MG63 (cell line): ENCODE results near the gene PPIL1. TPM values are rescaled to one million over a fixed set of nuclear protein-coding genes. Genes with fewer than 3 reads are reported as not detected.
"Not testable (repeated sequence)": the region's sequence is repeated elsewhere in the genome, so short reads cannot be mapped to it uniquely, and the experiment has no call there.

Experiments used
- DNase-seq: peaks from one replicate; pipeline ENCODE4 v3.0.0-alpha.2; 2020
- H3K27me3 ChIP-seq: fragments of 250-450 bp; sonication (Bioruptor Pico); 2 replicates; pipeline ENCODE4 v1.5.1; 2020; ENCODE audit warnings: mild to moderate bottlenecking, moderate library complexity
- H3K36me3 ChIP-seq: fragments of 250-450 bp; sonication (Bioruptor Pico); 2 replicates; pipeline ENCODE4 v1.5.1; 2020; ENCODE audit warnings: mild to moderate bottlenecking, moderate library complexity
- H3K4me3 ChIP-seq: fragments of 250-450 bp; sonication (Bioruptor Pico); 2 replicates; pipeline ENCODE4 v1.5.1; 2020; ENCODE audit warnings: mild to moderate bottlenecking, moderate library complexity
- H3K9me3 ChIP-seq: fragments of 250-450 bp; sonication (Bioruptor Pico); 2 replicates; pipeline ENCODE4 v1.5.1; 2020; ENCODE audit warnings: mild to moderate bottlenecking, moderate library complexity
- total RNA-seq: library from RNA; depleted of rRNA; stranded (reverse); fragments of >200 nt; shearing (Covaris generic); gene quantifications from 2 replicates; pipeline ENCODE4 v1.2.3, GENCODE V29; 2014; ENCODE audit warnings: low replicate concordance

PPIL1 gene
- total RNA-seq, 1 experiment from 2014 or later, result 52.9 TPM

DNA sequence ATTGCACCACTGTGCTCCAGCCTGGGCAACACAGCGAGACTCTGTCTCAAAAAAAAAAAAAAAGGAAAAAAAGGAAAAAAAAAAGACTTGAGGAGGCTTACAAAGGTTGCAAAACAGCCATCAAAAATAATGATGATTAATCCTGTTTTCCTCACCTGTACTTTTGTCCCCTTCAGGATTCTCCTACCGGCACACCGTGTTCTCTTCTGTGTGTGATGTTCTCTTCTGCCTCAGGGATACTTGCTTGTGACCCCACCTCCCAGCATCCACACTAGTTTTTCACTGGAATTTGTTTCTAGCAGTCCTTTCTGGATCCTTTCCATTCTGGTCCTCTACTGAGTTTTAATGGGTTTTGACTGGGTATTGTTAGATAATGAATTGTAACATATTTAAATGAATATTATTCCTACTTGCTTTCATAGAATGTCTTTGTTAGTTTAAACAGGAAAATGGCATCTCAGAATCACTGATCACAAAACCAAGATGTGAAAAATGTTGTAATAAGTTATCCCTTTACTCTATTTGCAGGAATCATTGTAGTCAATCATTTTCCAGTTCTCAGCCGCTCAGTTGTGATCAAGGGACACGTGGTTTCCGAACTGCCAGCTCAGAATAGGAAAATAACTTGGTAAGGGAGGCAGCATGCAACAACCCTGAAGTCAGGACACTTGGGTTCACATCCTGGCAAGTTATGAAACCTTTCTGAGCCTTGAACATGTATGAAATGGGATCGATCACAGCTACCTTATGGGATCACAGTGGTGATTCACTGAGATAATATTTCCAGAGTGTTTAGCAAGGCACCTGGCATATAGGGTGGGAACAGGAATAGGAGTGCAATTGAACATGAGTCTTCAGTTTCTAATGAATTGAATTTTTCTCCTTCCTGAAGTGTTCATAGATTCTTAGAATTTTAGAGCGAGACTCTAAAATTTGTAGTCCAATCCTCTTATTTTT is 19.7 kb upstream of the PPIL1 start:
- Histone ChIP-seq H3K9me3 (no peaks in the 10 kb centered on the region), H3K27me3 (no peaks in the 10 kb centered on the region), H3K4me3 (no peak overlapping the region), H3K36me3 (peaks cover 9% of the 10 kb centered on the region)
- DNase-seq, result no peak

DNA sequence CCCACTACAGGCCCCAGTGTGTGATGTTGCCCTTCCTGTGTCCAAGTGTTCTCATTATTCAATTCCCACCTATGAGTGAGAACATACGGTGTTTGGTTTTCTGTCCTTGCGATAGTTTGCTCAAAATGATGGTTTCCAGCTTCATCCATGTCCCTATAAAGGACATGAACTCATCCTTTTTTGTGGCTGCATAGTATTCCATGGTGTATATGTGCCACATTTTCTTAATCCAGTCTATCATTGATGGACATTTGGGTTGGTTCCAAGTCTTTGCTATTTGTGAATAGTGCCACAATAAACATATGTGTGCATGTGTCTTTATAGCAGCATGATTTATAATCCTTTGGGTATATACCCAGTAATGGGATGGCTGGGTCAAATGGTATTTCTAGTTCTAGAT is 16.6 kb upstream of the PPIL1 start:
- not testable (repeated sequence) for H3K27me3 ChIP-seq, H3K4me3 ChIP-seq, H3K9me3 ChIP-seq, DNase-seq, H3K36me3 ChIP-seq

DNA sequence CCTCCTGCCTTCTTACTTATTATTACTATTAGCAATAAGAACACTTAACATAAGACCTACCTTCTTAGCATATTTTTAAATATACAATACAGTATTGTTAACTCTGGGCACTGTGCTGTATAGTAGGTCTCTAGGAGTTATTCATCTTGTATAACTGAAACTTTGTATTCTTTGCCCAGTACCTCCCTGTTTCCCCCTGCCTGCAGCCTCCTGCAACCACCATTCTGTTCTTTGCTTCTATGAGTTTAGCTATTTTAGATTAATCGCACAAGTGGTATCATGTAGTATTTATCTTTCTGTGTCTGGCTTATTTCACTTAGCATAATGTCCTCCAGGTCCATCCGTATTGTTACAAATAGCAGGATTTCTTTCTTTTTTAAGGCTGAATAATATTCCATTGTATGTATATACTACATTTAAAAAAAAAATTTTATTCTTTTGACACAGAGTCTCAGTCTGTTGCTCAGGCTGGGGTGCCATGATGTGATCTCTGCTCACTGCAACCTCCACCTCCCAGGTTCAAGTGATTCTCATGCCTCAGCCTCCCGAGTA is 15.6 kb upstream of the PPIL1 start:
- no peaks in the 10 kb centered on the region for H3K27me3 ChIP-seq
- no peak for DNase-seq
- H3K9me3 ChIP-seq, result no peaks in the 10 kb centered on the region
- peaks cover 4% of the 10 kb centered on the region for H3K36me3 ChIP-seq
- no peak overlapping the region for H3K4me3 ChIP-seq

DNA sequence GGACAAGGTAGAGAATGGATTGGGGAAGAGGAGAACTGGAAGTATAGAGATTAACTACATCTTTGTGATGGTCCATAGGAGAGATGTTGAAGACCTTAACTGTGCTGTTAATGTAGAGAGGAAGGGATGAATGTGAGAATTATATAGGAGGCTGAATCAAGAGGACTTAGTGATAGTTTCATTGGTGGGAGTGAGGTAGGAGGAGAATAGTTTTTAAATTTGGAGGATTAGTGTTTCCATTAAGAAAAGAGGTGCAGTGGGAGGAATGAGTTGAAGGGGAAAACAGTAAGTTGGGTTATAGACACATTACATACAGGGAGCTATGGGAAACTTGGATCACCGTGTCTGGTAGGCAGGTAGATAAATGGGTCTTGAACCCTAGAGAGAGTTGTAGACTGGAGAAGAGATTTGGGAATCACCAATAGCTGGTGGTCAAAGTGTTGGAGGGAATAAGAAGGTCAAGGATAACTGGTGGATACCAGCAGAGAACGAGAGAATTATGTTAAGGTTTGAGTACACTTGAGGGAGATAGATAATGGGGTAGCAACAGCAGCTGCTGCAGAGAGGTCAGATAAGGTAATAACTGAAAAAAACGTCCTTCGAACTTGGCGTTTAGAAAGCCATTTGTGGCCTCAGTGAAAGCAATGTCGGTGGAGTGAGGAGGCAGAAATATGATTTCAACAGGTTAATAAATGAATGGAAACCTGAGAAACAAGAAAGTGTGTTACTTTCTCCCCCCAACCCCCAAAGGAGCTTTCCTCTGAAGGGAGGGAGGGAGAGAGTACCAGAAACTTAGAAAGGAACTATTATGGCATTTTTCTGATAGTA is 14.3 kb upstream of the PPIL1 start:
- H3K27me3 ChIP-seq, result no peaks in the 10 kb centered on the region
- H3K36me3 ChIP-seq, result peaks cover 4% of the 10 kb centered on the region
- DNase-seq, result no peak
- no peaks in the 10 kb centered on the region for H3K9me3 ChIP-seq
- H3K4me3 ChIP-seq, result no peak overlapping the region

DNA sequence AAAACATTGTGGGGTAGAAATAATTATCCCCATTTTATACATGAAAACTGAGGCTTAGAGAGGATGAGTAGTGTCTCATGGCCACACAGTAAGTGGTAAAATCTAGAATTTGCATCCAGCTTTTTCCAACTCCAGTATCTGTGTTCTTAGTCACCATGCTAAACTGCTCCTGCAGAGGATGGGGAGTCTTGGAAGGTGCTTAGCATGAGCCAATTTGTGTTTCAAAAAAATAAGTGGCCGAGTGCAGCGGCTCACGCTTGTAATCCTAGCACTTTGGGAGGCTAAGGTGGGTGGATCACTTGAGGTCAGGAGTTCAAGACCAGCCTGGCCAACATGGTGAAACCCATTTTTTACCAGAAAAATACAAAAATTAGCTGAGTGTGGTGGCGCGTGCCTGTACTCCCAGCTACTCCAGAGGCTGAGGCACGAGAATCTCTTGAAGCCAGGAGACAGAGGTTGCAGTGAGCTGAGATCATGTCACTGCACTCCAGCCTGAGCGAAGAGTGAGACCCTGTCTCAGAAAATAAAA is 13.6 kb upstream of the PPIL1 start:
- H3K36me3 ChIP-seq, result no peaks in the 10 kb centered on the region; the same call in 1 of the 2 replicates
- no peaks in the 10 kb centered on the region for H3K9me3 ChIP-seq
- H3K27me3 ChIP-seq, result no peaks in the 10 kb centered on the region
- no peak for DNase-seq
- no peak overlapping the region for H3K4me3 ChIP-seq

DNA sequence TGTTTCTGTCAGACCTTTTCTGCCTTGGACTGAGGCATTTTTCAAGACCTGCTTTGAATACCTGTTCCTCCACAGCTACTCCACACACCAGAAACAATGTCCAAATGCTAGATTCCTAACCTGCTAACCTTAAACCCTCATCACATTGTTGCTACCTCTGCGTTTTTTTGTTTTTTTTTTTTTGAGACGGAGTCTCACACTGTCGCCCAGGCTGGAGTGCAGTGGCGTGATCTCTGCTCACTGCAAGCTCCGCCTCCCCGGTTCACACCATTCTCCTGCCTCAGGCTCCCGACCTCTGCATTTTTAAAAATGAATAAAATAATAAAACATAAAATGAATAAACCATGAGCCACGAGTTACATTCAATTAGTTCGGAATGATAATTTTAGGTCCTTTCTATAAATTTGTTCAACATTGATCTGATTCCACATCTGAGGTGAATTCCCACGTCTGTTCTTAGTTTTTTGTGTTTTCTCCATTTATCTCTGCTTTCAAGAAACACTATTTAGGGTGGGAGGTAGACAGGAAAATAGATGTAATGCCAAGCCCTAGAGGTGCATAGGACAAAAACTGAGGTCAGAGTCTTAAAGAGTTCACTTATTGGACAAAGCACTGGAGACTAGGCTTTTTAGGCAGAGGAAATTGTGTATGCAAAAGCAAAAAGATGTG is 12.5 kb upstream of the PPIL1 start:
- no peaks in the 10 kb centered on the region for H3K9me3 ChIP-seq
- H3K27me3 ChIP-seq, result no peaks in the 10 kb centered on the region
- peak overlapping the region; percentile 71 for H3K4me3 ChIP-seq
- no peak for DNase-seq
- H3K36me3 ChIP-seq, result no peaks in the 10 kb centered on the region; the same call in 1 of the 2 replicates

DNA sequence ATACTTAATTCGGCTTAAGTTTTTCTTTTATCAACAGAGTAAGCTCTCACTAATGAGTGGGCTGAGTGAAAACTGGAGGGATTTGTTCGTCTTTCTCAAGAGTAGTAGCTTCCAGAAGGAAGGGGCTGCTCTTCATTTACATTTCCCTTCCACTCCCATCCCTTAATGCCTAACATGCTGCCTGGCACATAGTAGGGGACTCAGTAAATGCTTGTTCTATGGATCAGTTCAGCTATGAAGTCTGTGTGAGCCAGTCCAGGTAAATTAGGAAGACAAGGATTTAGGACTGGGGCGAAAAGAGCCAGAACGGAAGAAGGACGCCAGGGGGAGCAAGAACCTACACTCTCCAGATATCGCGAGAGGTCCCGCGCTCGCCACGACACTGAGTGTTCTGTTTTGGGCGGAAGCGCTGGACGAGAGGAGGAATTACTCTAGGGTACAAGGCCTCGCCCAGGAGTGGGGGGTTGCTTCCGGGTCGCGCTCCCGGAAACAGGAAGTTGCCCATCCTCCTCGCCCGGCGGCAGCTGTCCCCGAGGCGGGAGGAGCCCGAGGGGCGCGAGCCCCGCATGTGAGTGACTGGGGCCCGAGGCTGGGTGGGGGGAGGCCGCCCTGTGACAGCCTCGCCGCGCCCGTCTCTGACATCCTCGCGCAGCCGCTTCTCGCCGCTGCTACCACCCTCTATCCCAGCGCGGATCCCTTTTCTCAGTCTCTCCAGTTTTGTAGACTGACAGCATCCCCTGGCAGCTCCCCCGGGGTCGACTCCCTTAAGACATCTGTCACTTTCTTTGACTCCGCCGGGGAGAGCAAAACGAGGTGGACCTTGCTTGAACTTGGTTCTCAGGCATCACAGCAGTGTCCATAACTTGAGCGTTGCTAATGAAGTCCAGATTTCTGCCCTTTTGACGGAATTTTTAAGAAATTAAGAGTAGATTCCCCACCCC is 11.1 kb upstream of the PPIL1 start, which contains the start of gene C6orf89:
TSS of gene C6orf89 (plus strand) at position 492 of the 941 bp plus-strand sequence. CDS start 13,493 bp downstream, outside the sequence.
- Histone ChIP-seq H3K4me3 (peak within 1 kb of the TSS; percentile 71), H3K36me3 (no peaks in the 10 kb centered on the region; the same call in 1 of the 2 replicates), H3K9me3 (no peaks in the 10 kb centered on the region), H3K27me3 (no peaks in the 10 kb centered on the region)
- peak; percentile 97 for DNase-seq

DNA sequence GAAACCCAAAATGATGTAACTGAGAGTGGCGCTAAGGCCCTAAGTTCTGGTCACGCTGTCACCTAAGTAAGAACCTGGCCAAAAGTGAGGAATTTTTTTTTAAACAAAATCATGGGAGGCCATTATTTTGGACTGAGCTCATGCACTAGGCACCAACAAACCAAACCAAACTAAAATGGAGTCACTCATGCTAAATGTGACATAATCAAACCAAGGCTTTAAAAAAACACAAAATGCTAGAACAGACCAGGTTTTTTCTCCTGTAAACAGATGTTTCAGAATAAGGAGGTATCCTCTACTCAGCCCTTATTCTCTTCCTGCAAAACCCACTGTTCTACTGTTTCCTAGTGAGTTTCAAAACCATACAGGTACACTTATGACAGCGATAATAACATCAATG is 10.0 kb upstream of the PPIL1 start:
- no peak for DNase-seq
- no peak overlapping the region for H3K4me3 ChIP-seq
- H3K36me3 ChIP-seq, result no peaks in the 10 kb centered on the region
- no peaks in the 10 kb centered on the region for H3K27me3 ChIP-seq
- H3K9me3 ChIP-seq, result no peaks in the 10 kb centered on the region

DNA sequence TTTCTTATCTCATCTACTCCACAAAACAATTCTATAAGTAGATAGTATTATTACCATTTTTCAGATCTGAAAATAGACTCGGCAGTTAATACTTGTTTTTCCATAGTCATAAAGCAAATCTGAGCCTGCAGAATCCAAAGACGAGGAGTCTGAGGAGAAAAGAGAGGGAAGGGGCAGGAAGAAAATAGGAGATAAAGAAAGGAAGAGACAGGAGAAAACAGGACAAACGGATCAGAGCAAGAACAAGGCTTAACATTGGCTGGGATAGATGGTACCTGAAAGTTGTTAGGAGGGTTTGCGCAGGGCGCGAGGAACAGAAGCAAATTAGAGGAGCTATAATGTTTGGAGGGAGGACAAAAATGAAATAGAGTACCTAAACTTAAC is 639 bp upstream of the PPIL1 start:
- Histone ChIP-seq H3K4me3 (peak overlapping the region; percentile 99), H3K27me3 (no peaks in the 10 kb centered on the region), H3K9me3 (no peaks in the 10 kb centered on the region), H3K36me3 (peaks cover 10% of the 10 kb centered on the region)
- no peak for DNase-seq

DNA sequence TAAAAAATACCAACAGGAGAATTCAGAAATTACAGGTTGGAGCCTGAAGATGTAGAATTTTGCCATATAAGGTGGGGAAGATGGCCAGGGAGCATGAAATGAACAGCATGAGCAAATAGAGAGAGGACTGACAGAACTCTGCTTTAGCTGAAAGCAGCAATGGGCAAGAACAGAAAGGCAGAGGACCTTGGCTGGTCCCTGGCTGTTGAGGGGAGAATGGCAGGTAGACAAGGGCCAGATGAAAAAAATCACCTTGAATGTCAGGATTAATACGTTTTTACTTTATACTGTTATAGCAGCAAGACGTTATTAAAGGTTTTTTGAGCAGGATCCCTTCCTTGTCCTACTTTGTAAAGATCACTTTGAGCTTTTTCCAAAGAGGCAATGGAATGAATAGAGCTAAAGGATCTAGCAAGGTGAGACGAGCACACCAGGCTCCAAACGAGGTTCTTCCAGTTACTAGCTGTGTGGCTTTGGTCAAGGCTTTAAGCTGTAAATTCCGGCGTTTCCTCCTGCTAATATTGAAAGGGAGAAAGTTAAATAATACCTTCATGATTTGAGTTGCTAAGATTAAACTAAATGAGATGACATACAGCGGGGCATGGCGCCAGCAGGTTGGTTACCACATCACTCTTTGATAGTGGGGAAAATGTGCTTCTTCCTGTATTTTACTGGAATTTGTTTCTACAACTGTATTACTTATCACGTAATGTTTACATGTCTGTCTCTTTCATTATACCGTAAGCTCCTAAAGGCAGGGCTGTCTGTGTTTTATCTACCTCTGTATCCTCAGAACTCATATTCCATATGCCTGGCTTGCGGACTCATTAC is 776 bp downstream of the PPIL1 start:
- peak; percentile 11 for DNase-seq
- H3K9me3 ChIP-seq, result no peaks in the 10 kb centered on the region
- H3K27me3 ChIP-seq, result no peaks in the 10 kb centered on the region
- peak overlapping the region; percentile 99 for H3K4me3 ChIP-seq
- peaks cover 12% of the 10 kb centered on the region for H3K36me3 ChIP-seq

DNA sequence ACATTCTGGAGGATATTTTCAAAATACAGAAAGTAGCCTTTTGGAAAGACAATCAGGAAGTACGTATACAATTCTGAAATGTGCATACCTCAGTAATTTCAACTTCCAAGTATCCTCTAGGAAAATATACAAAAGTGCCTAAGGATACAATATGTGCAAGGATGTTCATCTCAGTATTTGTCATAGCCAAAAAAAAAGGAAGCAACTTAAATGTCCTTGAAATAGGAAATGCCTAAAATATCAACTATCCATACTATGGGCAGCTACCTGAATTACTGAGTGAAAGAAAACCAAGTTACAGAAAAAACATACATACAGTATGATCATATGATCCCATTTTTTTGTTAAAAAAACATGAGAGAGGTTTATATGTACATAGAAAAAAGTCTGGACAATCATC is 1.5 kb downstream of the PPIL1 start:
- no peak for DNase-seq
- Histone ChIP-seq H3K27me3 (no peaks in the 10 kb centered on the region), H3K9me3 (no peaks in the 10 kb centered on the region), H3K4me3 (no peak overlapping the region; the same call in 1 of the 2 replicates), H3K36me3 (peaks cover 12% of the 10 kb centered on the region)

DNA sequence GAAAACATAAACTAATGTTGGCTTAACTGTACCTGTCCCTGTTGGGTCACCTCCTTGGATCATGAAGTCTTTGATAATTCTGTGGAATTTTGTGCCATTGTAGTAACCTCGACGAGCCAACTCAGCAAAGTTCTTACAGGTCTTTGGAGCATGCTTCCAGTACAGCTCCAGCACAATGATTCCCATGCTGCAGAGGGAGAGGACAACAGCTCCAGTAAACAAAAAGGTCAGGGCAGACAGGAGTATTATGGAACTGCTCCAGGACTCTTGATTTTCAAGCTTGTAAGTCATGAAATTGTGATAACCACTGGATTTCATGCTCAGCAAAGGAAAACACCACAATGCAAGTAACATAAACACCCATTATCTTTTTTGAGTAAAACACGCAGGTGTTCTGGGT is 2.9 kb downstream of the PPIL1 start:
- Histone ChIP-seq H3K4me3 (no peak overlapping the region), H3K9me3 (no peaks in the 10 kb centered on the region), H3K36me3 (peaks cover 17% of the 10 kb centered on the region), H3K27me3 (no peaks in the 10 kb centered on the region)
- DNase-seq, result no peak

DNA sequence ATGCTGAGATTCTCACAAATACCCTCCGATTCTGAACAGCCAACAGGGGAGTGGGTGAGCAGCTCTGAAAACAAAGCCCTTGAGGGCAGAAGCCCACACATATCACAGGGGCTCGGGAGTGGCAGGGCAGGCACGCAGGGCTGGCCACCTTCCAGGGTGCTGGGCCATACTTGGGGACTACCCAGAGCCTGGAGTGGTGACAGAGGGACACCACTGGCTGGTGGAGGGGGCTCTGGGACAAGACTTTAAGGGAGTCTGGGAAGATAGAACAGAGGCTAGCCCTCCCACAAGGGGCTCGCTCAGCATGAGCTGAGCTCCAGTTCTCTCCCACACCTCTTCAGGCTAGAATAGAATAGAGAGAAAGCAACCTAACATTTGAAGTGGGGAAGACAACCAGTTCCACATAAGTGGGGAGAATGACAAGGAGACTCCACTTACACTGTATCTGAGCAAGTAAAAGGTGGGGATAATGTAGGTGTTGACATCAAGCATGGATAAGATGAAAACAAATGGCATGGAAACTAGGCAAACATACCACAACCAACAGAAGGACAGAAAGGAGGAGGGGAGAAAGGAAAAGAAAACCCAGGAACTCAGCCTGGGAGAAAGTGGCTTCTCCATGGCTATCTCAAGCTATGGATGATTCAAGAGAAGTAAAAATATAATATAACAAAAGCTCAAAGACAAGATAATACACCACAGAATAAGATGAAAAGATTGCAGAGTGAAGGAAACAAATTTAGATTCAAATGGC is 7.0 kb downstream of the PPIL1 start:
- Histone ChIP-seq H3K4me3 (no peak overlapping the region), H3K27me3 (no peaks in the 10 kb centered on the region), H3K9me3 (no peaks in the 10 kb centered on the region), H3K36me3 (peaks cover 39% of the 10 kb centered on the region)
- DNase-seq, result no peak

DNA sequence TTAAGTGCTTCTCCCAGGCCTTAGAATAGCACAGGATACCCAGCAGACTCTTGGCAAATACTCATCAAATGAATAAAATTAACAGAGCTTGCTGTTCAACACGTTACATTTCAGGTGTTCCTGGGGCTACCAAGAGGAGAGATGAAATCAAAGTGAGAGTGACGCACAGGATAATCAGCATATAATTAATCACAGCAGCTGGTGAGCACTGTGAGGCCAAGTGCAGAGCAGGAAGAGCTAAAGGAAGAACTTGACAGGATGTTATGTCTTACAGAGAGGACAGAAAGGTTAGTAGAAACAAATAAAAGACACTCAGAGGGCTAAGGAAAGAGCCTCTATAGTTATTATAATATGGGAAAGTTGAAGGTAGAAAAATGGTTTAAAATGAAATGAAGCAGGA is 8.8 kb downstream of the PPIL1 start:
- Histone ChIP-seq H3K36me3 (peaks cover 43% of the 10 kb centered on the region), H3K9me3 (no peaks in the 10 kb centered on the region), H3K27me3 (no peaks in the 10 kb centered on the region), H3K4me3 (no peak overlapping the region)
- no peak for DNase-seq
